Transverse colon (tissue), 4 donors: ENCODE measurements around the gene OR51I1. TPM values are rescaled to one million over a fixed set of nuclear protein-coding genes. Genes with fewer than 3 reads are reported as not detected.

Source experiments
- DNase-seq: peaks from one replicate; pipeline ENCODE4 v3.0.0-alpha.2; 2019
- H3K27ac ChIP-seq, 4 donors: fragments of 200-600 bp; sonication (generic); 2 replicates each; pipeline ENCODE4 v1.5.1; 2016 to 2018; ENCODE audit warnings: inconsistent platforms in 4 of 4
- H3K27me3 ChIP-seq: fragments of 200-600 bp; sonication (generic); 2 replicates; pipeline ENCODE4 v1.5.1; 2017; ENCODE audit warnings: inconsistent platforms
- H3K36me3 ChIP-seq, 4 donors: fragments of 200-600 bp; sonication (generic); 2 replicates each; pipeline ENCODE4 v1.5.1; 2017 to 2019; ENCODE audit warnings: inconsistent platforms in 4 of 4
- H3K4me1 ChIP-seq, 4 donors: fragments of 200-600 bp; sonication (generic); 2 replicates each; pipeline ENCODE4 v1.5.1; 2017 to 2020; ENCODE audit warnings: inconsistent platforms in 4 of 4
- H3K4me3 ChIP-seq, 4 donors: fragments of 200-600 bp; sonication (generic); 1 replicate in 1 of 4; 2 replicates in 3 of 4; pipeline versions ENCODE4 v1.5.1 to v1.6.1; 2017 to 2019; ENCODE audit warnings: inconsistent platforms in 4 of 4
- H3K9me3 ChIP-seq, 2 donors: fragments of 200-600 bp; sonication (generic); 2 replicates each; pipeline ENCODE4 v1.5.1; 2017 to 2019; ENCODE audit warnings: inconsistent platforms in 2 of 2
- CTCF ChIP-seq, 5 experiments: fragments of 200-600 bp in 3 of 5; fragments of 450-650 bp in 2 of 5; sonication (generic) in 3 of 5; IDR thresholded peaks; 1 replicate in 2 of 5; 2 replicates in 3 of 5; pipeline ENCODE4 v1.5.1; 2016 to 2017; ENCODE audit warnings: antibody characterized with exemption in 5 of 5, inconsistent platforms in 3 of 5, mild to moderate bottlenecking in 2 of 5, moderate library complexity in 1 of 5
- EP300 ChIP-seq: sonication (generic); formaldehyde crosslinking; IDR thresholded peaks from one replicate; pipeline ENCODE4 v1.6.1; 2017; ENCODE audit warnings: antibody characterized with exemption, low read depth
- POLR2A ChIP-seq: fragments of 450-650 bp; IDR thresholded peaks from one replicate; pipeline ENCODE4 v1.6.1; 2016; ENCODE audit warnings: antibody characterized with exemption, mild to moderate bottlenecking, moderate library complexity
- POLR2AphosphoS5 ChIP-seq, 3 donors: sonication (generic); formaldehyde crosslinking; IDR thresholded peaks; one replicate each; pipeline ENCODE4 v1.6.1; 2016; ENCODE audit warnings: antibody characterized with exemption in 3 of 3
- WGBS, 2 donors: methylation state at CpG; one replicate each; pipeline ENCODE4 v1.1.5; 2018; ENCODE audit warnings: low coverage in 1 of 2; 5-methylcytosine and 5-hydroxymethylcytosine counted together
- in situ Hi-C, 4 donors: fragments of 200-750 bp; cut with MboI; loops; one replicate each; pipeline versions ENCODE4 v1.15.0 to v1.15.1; 2017; ENCODE audit warnings: low sequenced_read_pairs in 3 of 4, low pct_ligation_motif_present in 1 of 4, low pct_unique_long_range_greater_than_20kb in 1 of 4
- intact Hi-C: fragments of 100-400 bp; cut with DNase I; formaldehyde crosslinking; loops from one replicate; pipeline ENCODE4 v1.15.1; 2023; ENCODE audit warnings: low total_unique reads
- total RNA-seq, 4 donors: library from RNA; depleted of rRNA; stranded (reverse); fragments of >200 nt; gene quantifications; one replicate each; pipeline ENCODE4 v1.1.0, GENCODE V29; 2016

The OR51I1 gene
- total RNA-seq = not detected

- H3K36me3 ChIP-seq = no peaks in the 10 kb centered on the region
- H3K27me3 ChIP-seq = no peaks in the 10 kb centered on the region
- WGBS, 2 donors = 32 to 42% methylated on average over 2 of the region's 2 CpGs
- in situ Hi-C loops = no loop called here
- H3K4me1 ChIP-seq = no peaks in the 10 kb centered on the region
- no peak within 1 kb of the TSS for H3K4me3 ChIP-seq
- no peak for DNase-seq
- H3K9me3 ChIP-seq = no peaks in the 10 kb centered on the region
- intact Hi-C loops = no loop called here
- TF ChIP-seq EP300 (no peak), POLR2A (no peak), POLR2AphosphoS5 (IDR thresholded peaks at IDR 0.05) (no peak), CTCF (IDR thresholded peaks at IDR 0.05) (no peak)
- H3K27ac ChIP-seq = no peak within 1 kb of the TSS
These were observed at the start of gene OR51I1 for GRCh38 chr11:5441414-5441813. Gene OR51I1 (minus strand): TSS chr11:5441514. CDS start chr11:5441514, 0 bp downstream.

GRCh38 chr11:5489576-5490357 is 48.5 kb upstream of the OR51I1 start:
- in situ Hi-C loops = no loop called here
- H3K27ac ChIP-seq = no peak overlapping the region
- no peaks in the 10 kb centered on the region for H3K9me3 ChIP-seq
- no peak for DNase-seq
- no peaks in the 10 kb centered on the region for H3K4me1 ChIP-seq
- H3K4me3 ChIP-seq = no peak overlapping the region
- intact Hi-C loops = loop anchor here (2.0 to 5.0 kb wide), 2 partner anchors 29 to 318 kb away; partner anchors contain the start of gene OR52N2
- TF ChIP-seq POLR2A (no peak), EP300 (no peak), CTCF (IDR thresholded peaks at IDR 0.05) (no peak), POLR2AphosphoS5 (IDR thresholded peaks at IDR 0.05) (no peak)
- 44 to 51% methylated on average over 5 of the region's 5 CpGs for WGBS, 2 donors
- no peaks in the 10 kb centered on the region for H3K27me3 ChIP-seq
- H3K36me3 ChIP-seq = no peaks in the 10 kb centered on the region

GRCh38 chr11:5488798-5489399 is 47.6 kb upstream of the OR51I1 start:
- no peak for DNase-seq
- intact Hi-C loops (loop anchor here (2.0 to 5.0 kb wide), 2 partner anchors 28 to 318 kb away; partner anchors contain the start of gene OR52N2), in situ Hi-C loops (no loop called here)
- 88 to 97% methylated on average over 3 to 4 of the region's 4 CpGs for WGBS, 2 donors
- H3K36me3 ChIP-seq = no peaks in the 10 kb centered on the region
- no peak overlapping the region for H3K27ac ChIP-seq
- no peaks in the 10 kb centered on the region for H3K27me3 ChIP-seq
- TF ChIP-seq CTCF (IDR thresholded peaks at IDR 0.05) (no peak), EP300 (no peak), POLR2AphosphoS5 (IDR thresholded peaks at IDR 0.05) (no peak), POLR2A (no peak)
- H3K4me3 ChIP-seq = no peak overlapping the region
- no peaks in the 10 kb centered on the region for H3K9me3 ChIP-seq
- H3K4me1 ChIP-seq = no peaks in the 10 kb centered on the region

GRCh38 chr11:5488385-5488784 is 47.1 kb upstream of the OR51I1 start, which contains the start of gene OR52D1:
Gene OR52D1 (plus strand): TSS chr11:5488685. CDS start chr11:5488707, 22 bp downstream.
- no peak for DNase-seq
- H3K27ac ChIP-seq = no peak within 1 kb of the TSS
- H3K4me3 ChIP-seq = no peak within 1 kb of the TSS
- no peaks in the 10 kb centered on the region for H3K36me3 ChIP-seq
- intact Hi-C loops (loop anchor here (2.0 to 5.0 kb wide), 2 partner anchors 28 to 319 kb away; partner anchors contain the start of gene OR52N2), in situ Hi-C loops (no loop called here)
- no peaks in the 10 kb centered on the region for H3K9me3 ChIP-seq
- H3K4me1 ChIP-seq = no peaks in the 10 kb centered on the region
- TF ChIP-seq EP300 (no peak), CTCF (IDR thresholded peaks at IDR 0.05) (no peak), POLR2A (no peak), POLR2AphosphoS5 (IDR thresholded peaks at IDR 0.05) (no peak)
- H3K27me3 ChIP-seq = no peaks in the 10 kb centered on the region
